K562 (cell line): ENCODE measurements around the gene BRINP1. TPM values are rescaled to one million over a fixed set of nuclear protein-coding genes. Genes with fewer than 3 reads are reported as not detected.

Experiments used
- ATAC-seq: fragments of 200-7000 bp; cut with Tn5 transposase; 3 replicates; pipeline ENCODE4 v1.9.1; 2020; ENCODE audit warnings: moderate library complexity
- BruUV-seq: library from RNA; stranded (reverse); fragments of 400-500 nt; replicated peaks from 2 replicates; lab custom pipeline; 2021; lab: Mats Ljungman, UMichigan
- CTCF ChIA-PET: fragments of 300-600 bp; formaldehyde crosslinking; extraction: SDS; loops from one replicate; lab custom pipeline; 2021; ENCODE audit warnings: low intra/inter-chr PET ratio; lab: Yijun Ruan, JAX
- POLR2A ChIA-PET: fragments of 300-600, 350-650 bp; sonication (Branson Sonifier 250); formaldehyde crosslinking; extraction: SDS; loops from one replicate; lab custom pipeline; 2021; ENCODE audit warnings: antibody characterized with exemption, inconsistent platforms; lab: Yijun Ruan, JAX
- DNase-seq, 4 experiments: peaks; one replicate each; pipeline versions ENCODE4 v3.0.0 to v3.0.0-alpha.2; 2011 to 2018; ENCODE audit warnings: low spot score in 3 of 4, mixed read lengths in 3 of 4; ENCODE audit errors: extremely low read depth in 1 of 4
- FAIRE-seq: peaks from 2 replicates; lab custom pipeline; 2011; peaks lifted over from hg19 to GRCh38; lab: Jason Lieb, UNC
- H2AFZ ChIP-seq: 2 replicates; pipeline ENCODE4 v1.6.0; 2011; ENCODE audit warnings: low read depth, low read length, control low read depth, inconsistent platforms
- H3K27ac ChIP-seq: fragments of 200-600 bp; 3 replicates; pipeline ENCODE4 v1.8.0; 2011; ENCODE audit warnings: low read depth, mild to moderate bottlenecking, control low read depth, inconsistent platforms, low read length, moderate library complexity, mixed read lengths; ENCODE audit errors: extremely low read depth
- H3K27me3 ChIP-seq, 2 experiments: fragments of 300-600 bp in 1 of 2; 2 replicates in 1 of 2; 3 replicates in 1 of 2; pipeline versions ENCODE4 v1.6.0 to v1.8.0; 2011; ENCODE audit warnings: inconsistent platforms in 2 of 2, low read length in 2 of 2, mild to moderate bottlenecking in 1 of 2, mixed read lengths in 1 of 2, moderate library complexity in 1 of 2; ENCODE audit not compliant: control insufficient read depth in 2 of 2, insufficient read depth in 2 of 2
- H3K36me3 ChIP-seq: fragments of 300-600 bp; 3 replicates; pipeline ENCODE4 v1.8.0; 2011; ENCODE audit warnings: mild to moderate bottlenecking, low read length, inconsistent platforms; ENCODE audit not compliant: control insufficient read depth, insufficient read depth
- H3K4me1 ChIP-seq, 2 experiments: fragments of 200-600 bp in 1 of 2; replicated peaks in 1 of 2; 2 replicates in 1 of 2; 3 replicates in 1 of 2; pipeline versions ENCODE4 v1.5.1 to v1.8.0; 2011; ENCODE audit warnings: inconsistent platforms in 2 of 2, low read length in 2 of 2, mild to moderate bottlenecking in 1 of 2, mixed read lengths in 1 of 2, moderate library complexity in 1 of 2; ENCODE audit not compliant: control insufficient read depth in 2 of 2, insufficient read depth in 2 of 2
- H3K4me2 ChIP-seq: 2 replicates; pipeline ENCODE4 v1.6.1; 2011; ENCODE audit warnings: low read length, control low read depth, inconsistent platforms, mixed read lengths; ENCODE audit not compliant: insufficient read depth
- H3K4me3 ChIP-seq: fragments of 200-600 bp; sonication (generic), shearing (Covaris generic); 2 replicates; pipeline ENCODE4 v1.5.1; 2016; ENCODE audit warnings: control low read depth, inconsistent platforms
- H3K79me2 ChIP-seq: fragments of 200-600 bp; 3 replicates; pipeline ENCODE4 v1.8.0; 2011; ENCODE audit warnings: low read length, inconsistent platforms; ENCODE audit not compliant: control insufficient read depth, insufficient read depth
- H3K9ac ChIP-seq, 2 experiments: 2 replicates each; pipeline versions ENCODE4 v1.6.0 to v1.6.1; 2011; ENCODE audit warnings: low read depth in 2 of 2, low read length in 2 of 2, control low read depth in 1 of 2, inconsistent platforms in 1 of 2, mild to moderate bottlenecking in 1 of 2, mixed read lengths in 1 of 2; ENCODE audit not compliant: insufficient read depth in 1 of 2
- H3K9me1 ChIP-seq: one replicate; pipeline ENCODE4 v1.6.0; 2011; ENCODE audit warnings: inconsistent platforms, mild to moderate bottlenecking, low read length, moderate library complexity; ENCODE audit not compliant: control insufficient read depth, insufficient read depth
- H3K9me3 ChIP-seq: replicated peaks from 2 replicates; pipeline ENCODE4 v1.5.1; 2011; ENCODE audit warnings: low read depth, low read length, inconsistent platforms; ENCODE audit not compliant: control insufficient read depth, insufficient read depth
- H4K20me1 ChIP-seq: replicated peaks from 2 replicates; pipeline ENCODE4 v1.6.1; 2011; ENCODE audit warnings: low read length, inconsistent platforms, mixed read lengths; ENCODE audit not compliant: control insufficient read depth, insufficient read depth
- CHD1 ChIP-seq: fragments of 200-600 bp; sonication (generic); IDR thresholded peaks from one replicate; pipeline ENCODE4 v1.6.1; 2012; ENCODE audit warnings: mild to moderate bottlenecking, moderate library complexity, low read length, inconsistent platforms
- EHMT2 ChIP-seq: fragments of 450-650 bp; IDR thresholded peaks from 2 replicates; pipeline ENCODE4 v1.6.1; 2018; ENCODE audit warnings: antibody characterized with exemption
- ESRRA ChIP-seq: fragments of 450-650 bp; IDR thresholded peaks from 2 replicates; pipeline ENCODE4 v1.6.1; 2014; ENCODE audit warnings: low read depth, mild to moderate bottlenecking, moderate library complexity, borderline replicate concordance
- ETV5 ChIP-seq: sonication (generic); formaldehyde crosslinking; IDR thresholded peaks from 2 replicates; pipeline ENCODE4 v1.4.0; 2020; ENCODE audit warnings: low read depth, mild to moderate bottlenecking, missing genetic modification reagents
- ETV6 ChIP-seq, 3 experiments: fragments of 150-350 bp in 1 of 3; sonication (generic) in 1 of 3; formaldehyde crosslinking in 1 of 3; IDR thresholded peaks; 2 replicates each; pipeline versions ENCODE4 v1.6.1 to v1.8.0; 2014 to 2022; ENCODE audit warnings: borderline replicate concordance in 2 of 3, low read depth in 2 of 3, antibody characterized with exemption in 1 of 3, low read length in 1 of 3, mild to moderate bottlenecking in 1 of 3, missing genetic modification reagents in 1 of 3
- HDGF ChIP-seq: fragments of 450-650 bp; IDR thresholded peaks from 2 replicates; pipeline ENCODE4 v1.6.1; 2016
- ILF3 ChIP-seq: fragments of 450-650 bp; IDR thresholded peaks from 2 replicates; pipeline ENCODE4 v1.6.1; 2018; ENCODE audit warnings: antibody characterized with exemption, mild to moderate bottlenecking, moderate library complexity, borderline replicate concordance
- KDM5B ChIP-seq: fragments of 200-600 bp; sonication (generic); IDR thresholded peaks from 2 replicates; pipeline ENCODE4 v1.6.1; 2012; ENCODE audit warnings: low read depth, mild to moderate bottlenecking, moderate library complexity, low read length, control low read depth, inconsistent platforms; ENCODE audit not compliant: insufficient replicate concordance
- SMC3 ChIP-seq: conservative IDR thresholded peaks from 2 replicates; pipeline ENCODE4 v1.6.1; 2011; ENCODE audit warnings: low read depth, low read length, improper control_type of control experiment; ENCODE audit not compliant: insufficient read depth
- TGIF2 ChIP-seq: sonication (generic); formaldehyde crosslinking; IDR thresholded peaks from 2 replicates; pipeline ENCODE4 v1.8.1; 2022; ENCODE audit warnings: mild to moderate bottlenecking, missing genetic modification reagents, moderate library complexity
- ZNF239 ChIP-seq: fragments of 250-450 bp; sonication (Bioruptor Pico); IDR thresholded peaks from 2 replicates; pipeline ENCODE4 v1.4.0; 2020; ENCODE audit warnings: mild to moderate bottlenecking
- ZNF583 ChIP-seq: fragments of 250-450 bp; sonication (Bioruptor Pico); IDR thresholded peaks from 2 replicates; pipeline ENCODE4 v1.4.0; 2020
- WGBS: fragments of 100-300 bp; shearing (Covaris generic); methylation state at CpG from one replicate; pipeline ENCODE4 v1.1.6; 2016; ENCODE audit warnings: low coverage, mixed read lengths; ENCODE audit not compliant: insufficient coverage; ENCODE audit errors: missing lambda C conversion rate; 5-methylcytosine and 5-hydroxymethylcytosine counted together
- in situ Hi-C: fragments of 300-500 bp; cut with MboI; formaldehyde crosslinking; loops from 4 replicates; pipeline ENCODE4 v1.15.0; 2018; ENCODE audit warnings: inconsistent platforms, mixed read lengths
- intact Hi-C: fragments of 100-400 bp; cut with micrococcal nuclease; formaldehyde crosslinking; loops from 2 replicates; pipeline ENCODE4 v1.14.2; 2022
- polyA plus RNA-seq, 8 experiments: library from polyadenylated mRNA; depleted of rRNA in 4 of 8; stranded (reverse) in 5 of 8; unstranded in 3 of 8; fragments of >200 nt; fragmentation: Nextera tagmentation in 2 of 8; fragmentation: Illumina TruSeq in 1 of 8; extraction: Ambion mirVana in 2 of 8; extraction: Trizol in 1 of 8; gene quantifications; 2 replicates each; pipeline versions ENCODE4 v1.2.1 to v1.2.3, GENCODE V29; 2011 to 2014; ENCODE audit warnings: inconsistent platforms in 1 of 8, missing spikeins in 1 of 8
- total RNA-seq, 7 experiments: library from RNA; depleted of rRNA in 6 of 7; stranded (reverse); fragments of >200 nt in 6 of 7; fragmentation: Illumina TruSeq in 2 of 7; extraction: Trizol in 2 of 7; gene quantifications; 2 replicates each; pipeline versions ENCODE4 v1.2.1 to v1.2.3, GENCODE V29; 2011 to 2021; ENCODE audit warnings: low replicate concordance in 1 of 7

The BRINP1 gene
- total and polyA plus RNA-seq, 9 of the 15 experiments (the other 6 are each of a cell fraction or from before 2014, with no cell fraction given), result not detected

DNA sequence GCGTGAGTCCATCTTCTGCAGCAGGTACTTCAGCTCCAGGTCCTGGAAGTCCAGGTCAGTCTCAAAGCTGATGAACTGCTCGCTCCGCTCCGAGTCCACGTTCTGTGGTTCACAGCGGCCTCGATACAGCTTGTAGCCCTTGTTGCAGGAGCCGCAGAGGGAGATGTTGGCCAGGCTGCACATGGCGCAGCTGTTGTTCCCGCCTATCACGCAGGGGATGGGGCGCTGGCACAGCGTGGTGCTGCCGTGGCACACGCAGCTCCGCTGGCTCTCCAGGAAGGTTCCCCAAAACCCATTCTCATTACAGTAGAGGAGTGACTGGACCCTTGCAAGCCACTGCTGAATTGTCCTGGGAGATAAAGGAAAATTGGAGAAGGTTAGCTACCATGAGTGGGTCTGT, 201.4 kb downstream of the BRINP1 start:
- WGBS, result 3% methylated on average over 16 of the region's 16 CpGs
- intact Hi-C loops (no loop called here), in situ Hi-C loops (no loop called here)
- no peak for DNase-seq
- Histone ChIP-seq H3K9me1 (no peaks in the 10 kb centered on the region), H3K27ac (no peak overlapping the region), H3K36me3 (no peaks in the 10 kb centered on the region), H4K20me1 (no peaks in the 10 kb centered on the region), H3K9me3 (no peaks in the 10 kb centered on the region), H3K9ac (no peak overlapping the region), H2AFZ (no peak overlapping the region), H3K79me2 (no peaks in the 10 kb centered on the region), H3K4me2 (no peak overlapping the region), H3K27me3 (no peaks in the 10 kb centered on the region), H3K4me1 (no peaks in the 10 kb centered on the region), H3K4me3 (no peak overlapping the region)
- CTCF ChIA-PET, result no interaction called here
- no peak for TF ChIP-seq ETV6 (IDR thresholded peaks at IDR 0.05; ENCODE audit: borderline replicate concordance in 1 of 2, low read depth in 2 of 2, low read length in 1 of 2)
- TF ChIP-seq ETV6 (CRISPR knock-in tag; IDR thresholded peaks at IDR 0.05; ENCODE audit: borderline replicate concordance), result no peak
- no peak for TF ChIP-seq ETV5
- TF ChIP-seq ZNF583 (CRISPR knock-in tag), result no peak
- no peak for TF ChIP-seq EHMT2
- no peak for TF ChIP-seq ESRRA
- TF ChIP-seq TGIF2 (CRISPR knock-in tag), result no peak
- no peak for TF ChIP-seq SMC3
- TF ChIP-seq HDGF, result no peak
- TF ChIP-seq KDM5B, result no peak
- no peak for TF ChIP-seq CHD1
- TF ChIP-seq ILF3, result no peak
- no peak for TF ChIP-seq ZNF239 (CRISPR knock-in tag)
- POLR2A ChIA-PET, result no interaction called here
- ATAC-seq, result no peak
- FAIRE-seq, result no peak
- BruUV-seq, result no TSS peak
